ENCODE measurements around the gene PSMD7. TPM values are rescaled to one million over a fixed set of nuclear protein-coding genes. Genes with fewer than 3 reads are reported as not detected.
"Not testable (repeated sequence)": the region's sequence is repeated elsewhere in the genome, so short reads cannot be mapped to it uniquely, and the experiment has no call there.

The PSMD7 gene
- polyA plus RNA-seq, 1 donor from 2014 or later = 112 TPM

DNA sequence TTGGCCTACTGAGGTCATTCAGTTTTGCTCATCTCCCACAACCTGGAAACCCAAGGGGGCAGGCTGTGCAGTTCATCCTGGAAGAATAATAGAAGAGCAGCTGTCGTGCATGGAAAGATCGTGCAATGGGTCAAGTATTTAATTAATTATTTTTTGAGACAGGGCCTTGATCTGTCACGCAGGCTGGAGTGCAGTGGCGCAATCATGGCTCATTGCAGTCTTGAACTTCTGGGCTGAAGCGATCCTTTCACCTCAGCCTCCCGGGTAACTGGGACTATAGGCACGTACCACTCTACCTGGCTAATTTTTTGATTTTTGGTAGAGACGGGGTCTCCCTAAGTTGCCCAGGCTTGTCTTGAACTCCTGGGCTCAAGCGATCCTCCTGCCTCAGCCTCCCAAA is 31.7 kb downstream of the PSMD7 start:
- H3K79me2 ChIP-seq (replicated peaks; ENCODE audit: insufficient read depth, low read length); H3K27ac ChIP-seq (ENCODE audit: low read length); H3K36me3 ChIP-seq (ENCODE audit: insufficient read depth, low read length): not testable (repeated sequence)

DNA sequence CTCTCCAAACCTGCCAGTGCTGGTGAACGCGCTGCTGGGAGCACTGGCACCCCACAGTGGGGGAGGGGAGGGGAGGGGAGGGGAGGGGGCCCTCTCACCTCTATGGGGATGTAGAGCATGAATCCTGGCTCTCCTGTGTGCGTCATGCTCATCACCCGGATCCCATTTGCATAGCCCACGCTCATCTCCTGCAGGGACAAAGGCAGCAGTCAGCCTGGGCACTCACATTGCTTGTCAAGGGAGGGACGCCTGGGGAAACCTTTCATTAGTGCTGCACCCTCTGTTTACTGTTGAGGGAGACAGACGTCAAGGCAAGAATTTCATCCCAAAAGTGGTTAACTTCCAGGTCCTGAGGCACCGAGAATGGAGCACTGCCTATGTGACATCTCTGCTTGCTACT is 35.9 kb downstream of the PSMD7 start:
- not testable (repeated sequence) for H4K20me1 ChIP-seq (ENCODE audit: insufficient read depth); H3K4me2 ChIP-seq (ENCODE audit: low read length); H3K9me2 ChIP-seq (ENCODE audit: insufficient read depth, low read length); H2AFZ ChIP-seq (ENCODE audit: low read depth, low read length); H3K79me2 ChIP-seq (replicated peaks; ENCODE audit: insufficient read depth, low read length); H3K4me3 ChIP-seq (ENCODE audit: low read length); H3F3A ChIP-seq (ENCODE audit: insufficient read depth, low read length, poor library complexity, severe bottlenecking); H3K27ac ChIP-seq (ENCODE audit: low read length); H3K27me3 ChIP-seq (ENCODE audit: insufficient read depth, low read depth, low read length); H3K9ac ChIP-seq (ENCODE audit: low read length); H3K36me3 ChIP-seq (ENCODE audit: insufficient read depth, low read length); H3K9me3 ChIP-seq (ENCODE audit: low read length)

More for the DNA sequence above, 31.7 kb downstream of the PSMD7 start:
- not testable (repeated sequence) for H3F3A ChIP-seq (ENCODE audit: insufficient read depth, low read length, poor library complexity, severe bottlenecking); H3K4me2 ChIP-seq (ENCODE audit: low read length); H3K9ac ChIP-seq (ENCODE audit: low read length); H2AFZ ChIP-seq (ENCODE audit: low read depth, low read length); H3K9me3 ChIP-seq (ENCODE audit: low read length); H4K20me1 ChIP-seq (ENCODE audit: insufficient read depth); H3K4me3 ChIP-seq (ENCODE audit: low read length); H3K27me3 ChIP-seq (ENCODE audit: insufficient read depth, low read depth, low read length); H3K9me2 ChIP-seq (ENCODE audit: insufficient read depth, low read length)

DNA sequence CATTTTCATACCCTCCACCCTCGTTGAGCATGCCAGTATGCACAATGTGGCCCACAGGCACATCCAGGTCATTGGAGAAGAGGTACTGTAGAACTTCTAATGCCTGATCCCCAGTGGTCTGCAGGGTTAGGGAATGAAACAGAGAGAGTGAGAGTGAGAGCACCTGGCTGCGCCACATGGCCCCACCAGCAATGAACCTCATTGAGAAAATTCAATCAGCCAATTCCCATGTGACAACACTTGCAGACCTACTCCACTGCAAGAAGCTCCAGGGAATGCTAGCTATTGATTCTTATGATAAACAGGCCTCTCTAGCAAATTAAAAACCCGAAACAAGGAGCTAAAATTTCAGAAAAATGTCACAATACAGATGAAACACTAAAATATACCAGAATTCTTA is 40.9 kb downstream of the PSMD7 start:
- not testable (repeated sequence) for H3K79me2 ChIP-seq (replicated peaks; ENCODE audit: insufficient read depth, low read length); H3F3A ChIP-seq (ENCODE audit: insufficient read depth, low read length, poor library complexity, severe bottlenecking); H3K27me3 ChIP-seq (ENCODE audit: insufficient read depth, low read depth, low read length); H3K9me2 ChIP-seq (ENCODE audit: insufficient read depth, low read length); H3K4me3 ChIP-seq (ENCODE audit: low read length); H2AFZ ChIP-seq (ENCODE audit: low read depth, low read length); H3K4me2 ChIP-seq (ENCODE audit: low read length); H3K36me3 ChIP-seq (ENCODE audit: insufficient read depth, low read length); H4K20me1 ChIP-seq (ENCODE audit: insufficient read depth); H3K9ac ChIP-seq (ENCODE audit: low read length); H3K9me3 ChIP-seq (ENCODE audit: low read length); H3K27ac ChIP-seq (ENCODE audit: low read length)

DNA sequence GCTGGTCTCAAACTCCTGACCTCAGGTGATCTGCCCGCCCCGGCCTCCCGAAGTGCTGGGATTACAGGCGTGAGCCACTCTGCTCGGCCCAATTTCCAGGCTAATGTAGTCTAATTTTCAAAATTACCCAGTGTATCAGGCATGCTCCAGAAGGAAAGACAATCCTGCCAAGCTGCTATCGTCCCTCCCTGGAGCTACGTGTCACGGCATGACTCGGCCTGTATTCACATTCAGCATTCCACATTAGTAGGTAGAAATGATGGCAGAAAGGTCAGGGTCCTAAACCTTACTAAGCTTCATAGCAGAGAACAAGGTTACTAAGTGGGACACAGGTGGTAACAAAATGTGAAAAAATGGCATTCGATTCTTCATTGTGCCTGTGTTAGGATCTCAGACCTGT is 42.6 kb downstream of the PSMD7 start:
- not testable (repeated sequence) for H3K4me2 ChIP-seq (ENCODE audit: low read length); H3K36me3 ChIP-seq (ENCODE audit: insufficient read depth, low read length); H3K9me2 ChIP-seq (ENCODE audit: insufficient read depth, low read length); H3K79me2 ChIP-seq (replicated peaks; ENCODE audit: insufficient read depth, low read length); H3K9ac ChIP-seq (ENCODE audit: low read length); H3F3A ChIP-seq (ENCODE audit: insufficient read depth, low read length, poor library complexity, severe bottlenecking); H3K9me3 ChIP-seq (ENCODE audit: low read length); H3K27me3 ChIP-seq (ENCODE audit: insufficient read depth, low read depth, low read length); H3K27ac ChIP-seq (ENCODE audit: low read length); H2AFZ ChIP-seq (ENCODE audit: low read depth, low read length); H4K20me1 ChIP-seq (ENCODE audit: insufficient read depth); H3K4me3 ChIP-seq (ENCODE audit: low read length)

DNA sequence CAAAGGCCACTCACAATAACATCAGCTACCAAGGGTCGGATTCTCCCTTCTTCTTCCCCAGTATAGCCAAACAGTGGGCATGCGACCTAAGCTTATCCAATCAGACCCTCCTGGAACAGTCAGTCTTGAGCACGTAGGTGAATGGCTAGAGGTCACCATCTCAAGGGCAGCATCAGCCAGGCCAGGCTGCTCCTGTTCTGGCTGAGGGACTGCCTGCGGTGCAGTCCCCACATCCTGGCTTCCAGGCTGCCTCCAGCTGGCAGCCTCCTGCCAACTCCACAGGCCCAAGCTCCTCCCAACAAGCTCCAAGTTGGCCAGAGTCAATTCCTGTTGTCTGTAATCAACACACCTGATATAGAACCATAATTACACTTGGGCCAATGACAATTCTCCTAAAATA is 56.4 kb downstream of the PSMD7 start:
- not testable (repeated sequence) for H3K9ac ChIP-seq (ENCODE audit: low read length); H3K4me2 ChIP-seq (ENCODE audit: low read length); H2AFZ ChIP-seq (ENCODE audit: low read depth, low read length); H3F3A ChIP-seq (ENCODE audit: insufficient read depth, low read length, poor library complexity, severe bottlenecking); H3K9me2 ChIP-seq (ENCODE audit: insufficient read depth, low read length); H4K20me1 ChIP-seq (ENCODE audit: insufficient read depth); H3K4me3 ChIP-seq (ENCODE audit: low read length); H3K9me3 ChIP-seq (ENCODE audit: low read length); H3K36me3 ChIP-seq (ENCODE audit: insufficient read depth, low read length); H3K79me2 ChIP-seq (replicated peaks; ENCODE audit: insufficient read depth, low read length); H3K27me3 ChIP-seq (ENCODE audit: insufficient read depth, low read depth, low read length); H3K27ac ChIP-seq (ENCODE audit: low read length)

Other genes with a start within 250 kb of the PSMD7 start
- not detected in 2 replicates for gene NPIPB15, start 79.5 kb downstream of the PSMD7 start, polyA plus RNA-seq
- gene CLEC18B, start 124.7 kb downstream of the PSMD7 start, polyA plus RNA-seq = 1.6 and 3.4 TPM in 2 replicates

All from neural cell (in vitro differentiated cells).